Stimulated activated naive CD8-positive, alpha-beta T cell treated with anti-CD3 and anti-CD28 coated beads, Interleukin-15, amount 100 ng/mL, for 72 hours (primary cell): ENCODE data around the gene TWIST2.

ENCODE experiments used
- ATAC-seq: fragments of 150-1000 bp; cut with Tn5 transposase; 2 replicates; pipeline ENCODE4 v1.10.0; 2021; ENCODE audit warnings: mild to moderate bottlenecking, moderate library complexity
- DNase-seq, 2 donors: peaks; one replicate each; pipeline ENCODE4 v3.0.0; 2021 to 2022
- H3K27ac Mint-ChIP-seq, 2 donors: one replicate each; pipeline ENCODE4 v1.8.0; 2022; ENCODE audit warnings: mild to moderate bottlenecking in 2 of 2, mixed read lengths in 2 of 2, moderate library complexity in 2 of 2
- H3K27me3 Mint-ChIP-seq: one replicate; pipeline ENCODE4 v1.8.0; 2022; ENCODE audit warnings: mixed read lengths
- H3K4me1 Mint-ChIP-seq: one replicate; pipeline ENCODE4 v1.8.0; 2022; ENCODE audit warnings: mild to moderate bottlenecking, mixed read lengths
- H3K4me3 Mint-ChIP-seq, 2 donors: one replicate each; pipeline ENCODE4 v1.8.0; 2022; ENCODE audit warnings: mild to moderate bottlenecking in 2 of 2, mixed read lengths in 2 of 2, moderate library complexity in 1 of 2
- H3K9me3 Mint-ChIP-seq, 2 donors: one replicate each; pipeline ENCODE4 v1.8.0; 2022; ENCODE audit warnings: mixed read lengths in 2 of 2

The TWIST2 gene

GRCh38 chr2:238847841-238848690 lies at the start of gene TWIST2:
TSS of gene TWIST2 (plus strand) at chr2:238848085. CDS start at chr2:238848216, 131 bp downstream.
- no peaks in the 10 kb centered on the region for H3K4me1 Mint-ChIP-seq
- H3K9me3 Mint-ChIP-seq: no peaks in the 10 kb centered on the region
- no peak for ATAC-seq
- peaks cover 76% of the 10 kb centered on the region for H3K27me3 Mint-ChIP-seq
- H3K4me3 Mint-ChIP-seq: peak within 1 kb of the TSS in 1 of 2 donors; percentile 35
- H3K27ac Mint-ChIP-seq: no peak within 1 kb of the TSS
- no peak for DNase-seq

DNA sequence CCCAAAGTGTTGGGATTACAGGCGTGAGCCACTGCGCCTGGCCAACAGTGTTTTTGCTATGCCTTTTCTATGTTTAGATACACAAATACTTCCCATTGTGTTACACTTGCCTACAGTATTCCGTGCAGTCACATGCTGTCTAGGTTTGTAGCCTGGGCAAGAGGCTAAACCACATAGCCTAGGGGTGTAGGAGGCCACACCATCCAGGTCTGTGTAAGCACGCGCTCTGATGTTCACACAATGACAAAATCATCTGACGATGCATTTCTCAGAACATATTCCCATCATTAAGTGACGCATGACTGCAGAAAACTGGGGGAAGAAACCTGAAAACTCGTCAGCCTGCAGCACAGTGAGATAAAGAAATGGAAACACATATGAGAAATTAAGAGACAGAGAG lies 46.1 kb upstream of the TWIST2 start:
- DNase-seq (no peak), ATAC-seq (no peak)
- H3K9me3 Mint-ChIP-seq: no peaks in the 10 kb centered on the region
- H3K27me3 Mint-ChIP-seq: peaks cover 38% of the 10 kb centered on the region
- no peak overlapping the region for H3K4me3 Mint-ChIP-seq
- no peak overlapping the region for H3K27ac Mint-ChIP-seq
- no peaks in the 10 kb centered on the region for H3K4me1 Mint-ChIP-seq

- no peak overlapping the region for H3K4me3 Mint-ChIP-seq
- peaks cover 27% of the 10 kb centered on the region for H3K27me3 Mint-ChIP-seq
- ATAC-seq (no peak), DNase-seq (no peak)
- no peaks in the 10 kb centered on the region for H3K4me1 Mint-ChIP-seq
- no peak overlapping the region for H3K27ac Mint-ChIP-seq
- H3K9me3 Mint-ChIP-seq: no peaks in the 10 kb centered on the region
Measured at GRCh38 chr2:238802957-238803356, 44.9 kb upstream of the TWIST2 start.

- Mint-ChIP-seq H3K4me1 (no peaks in the 10 kb centered on the region), H3K27me3 (peaks cover 33% of the 10 kb centered on the region), H3K9me3 (peaks cover 3 to 11% of the 10 kb centered on the region in 2 donors), H3K4me3 (no peak overlapping the region), H3K27ac (no peak overlapping the region)
- DNase-seq: no peak
- no peak for ATAC-seq
Measured at GRCh38 chr2:238803996-238804870, 43.7 kb upstream of the TWIST2 start.

GRCh38 chr2:238808761-238809160 lies 39.1 kb upstream of the TWIST2 start:
- no peak overlapping the region for H3K27ac Mint-ChIP-seq
- DNase-seq (no peak), ATAC-seq (no peak)
- peaks cover 5 to 14% of the 10 kb centered on the region in 2 donors for H3K9me3 Mint-ChIP-seq
- no peak overlapping the region for H3K4me3 Mint-ChIP-seq
- H3K4me1 Mint-ChIP-seq: no peaks in the 10 kb centered on the region
- H3K27me3 Mint-ChIP-seq: peaks cover 33% of the 10 kb centered on the region

GRCh38 chr2:238810321-238810720 lies 37.6 kb upstream of the TWIST2 start:
- Mint-ChIP-seq H3K4me3 (no peak overlapping the region), H3K9me3 (peaks cover 5 to 14% of the 10 kb centered on the region in 2 donors), H3K27ac (no peak overlapping the region), H3K27me3 (peaks cover 48% of the 10 kb centered on the region), H3K4me1 (no peaks in the 10 kb centered on the region)
- ATAC-seq (no peak), DNase-seq (no peak)

DNA sequence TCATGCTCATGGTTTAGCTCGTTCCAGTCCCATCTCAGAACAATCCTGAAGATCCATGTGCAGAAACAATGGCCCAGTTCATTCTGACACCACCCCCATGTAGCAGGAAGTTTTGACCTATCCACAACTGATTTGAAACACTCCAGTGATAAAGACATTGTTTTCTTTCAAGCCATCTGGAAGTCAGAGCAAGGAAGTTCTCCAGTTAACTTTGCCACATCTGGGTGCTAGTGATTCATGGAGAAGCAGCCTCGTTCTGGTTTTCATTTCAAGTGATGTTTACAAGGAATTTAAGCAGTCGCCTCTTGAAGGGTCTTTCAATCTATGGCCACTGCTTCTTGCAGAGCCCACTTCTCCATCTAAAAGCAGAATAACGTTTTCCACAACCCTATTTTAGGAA lies 36.6 kb upstream of the TWIST2 start:
- Mint-ChIP-seq H3K4me1 (no peaks in the 10 kb centered on the region), H3K9me3 (peaks cover 5 to 14% of the 10 kb centered on the region in 2 donors), H3K27ac (no peak overlapping the region), H3K4me3 (no peak overlapping the region), H3K27me3 (peaks cover 48% of the 10 kb centered on the region)
- DNase-seq: no peak
- ATAC-seq: no peak

DNA sequence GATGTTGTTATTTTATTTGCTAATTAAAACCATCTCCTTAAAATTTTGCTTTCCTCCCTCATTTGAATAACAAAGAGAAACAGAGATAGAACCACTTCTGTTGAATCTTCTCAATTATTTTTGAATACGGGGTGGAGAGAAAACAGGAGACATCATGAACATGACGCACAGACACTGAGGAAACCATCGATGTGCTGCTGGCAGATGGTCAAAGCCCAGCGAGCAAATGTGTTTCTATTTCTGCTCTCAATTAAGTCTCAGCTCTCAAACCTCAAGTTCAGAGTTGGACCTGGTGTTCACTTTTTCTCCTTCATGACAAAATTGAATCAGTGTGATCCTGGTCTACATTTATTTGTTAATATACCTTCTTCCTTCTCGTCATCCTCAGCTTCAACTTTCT lies 36.1 kb upstream of the TWIST2 start:
- H3K27me3 Mint-ChIP-seq: peaks cover 53% of the 10 kb centered on the region
- peak overlapping the region in 1 of 2 donors; percentile 71 for H3K27ac Mint-ChIP-seq
- DNase-seq (no peak), ATAC-seq (no peak)
- H3K9me3 Mint-ChIP-seq: peaks cover 5 to 14% of the 10 kb centered on the region in 2 donors
- no peak overlapping the region for H3K4me3 Mint-ChIP-seq
- no peaks in the 10 kb centered on the region for H3K4me1 Mint-ChIP-seq

DNA sequence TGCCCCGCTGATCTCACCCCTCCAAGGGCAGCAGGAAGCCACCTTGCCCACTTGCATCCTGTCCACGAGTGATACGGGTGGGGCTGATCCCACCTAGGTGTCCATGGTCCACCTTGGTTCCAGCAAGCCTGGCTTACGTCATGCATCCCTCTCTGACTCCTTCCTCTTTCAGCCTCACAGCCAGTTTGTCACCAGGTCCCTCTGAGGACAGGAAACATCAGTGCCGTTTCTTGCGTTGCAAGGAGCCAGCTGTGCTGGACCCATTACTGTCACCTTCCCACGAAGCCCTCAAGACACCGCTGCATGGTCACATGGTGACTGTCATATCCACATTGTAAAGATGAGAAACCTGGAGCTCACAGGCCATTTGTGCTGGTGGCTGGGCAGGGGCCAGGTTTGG lies 34.8 kb upstream of the TWIST2 start:
- peaks cover 66% of the 10 kb centered on the region for H3K27me3 Mint-ChIP-seq
- peaks cover 5 to 14% of the 10 kb centered on the region in 2 donors for H3K9me3 Mint-ChIP-seq
- H3K4me3 Mint-ChIP-seq: no peak overlapping the region
- DNase-seq (no peak), ATAC-seq (no peak)
- no peak overlapping the region for H3K27ac Mint-ChIP-seq
- H3K4me1 Mint-ChIP-seq: no peaks in the 10 kb centered on the region

DNA sequence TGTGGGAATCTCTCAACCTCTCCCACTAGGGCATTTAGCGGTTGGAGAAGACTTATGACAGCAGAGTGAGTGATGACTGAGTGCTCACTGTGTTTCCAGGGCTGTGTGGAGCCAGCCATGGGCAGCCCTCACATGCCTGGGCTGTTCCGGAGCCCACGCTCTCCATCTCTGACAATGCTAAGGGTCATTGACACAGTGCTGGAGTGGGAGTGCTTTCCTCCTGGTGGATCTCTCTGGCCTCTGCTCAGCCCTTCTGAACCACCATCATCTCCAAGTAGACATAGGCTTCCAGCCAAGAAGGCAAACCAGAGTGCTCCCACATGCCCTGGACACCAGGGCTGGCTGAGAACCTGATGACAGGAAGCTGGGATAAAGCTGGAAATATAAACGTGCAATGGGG lies 33.1 kb upstream of the TWIST2 start:
- no peak overlapping the region for H3K4me3 Mint-ChIP-seq
- H3K27ac Mint-ChIP-seq: no peak overlapping the region
- no peaks in the 10 kb centered on the region for H3K9me3 Mint-ChIP-seq
- H3K27me3 Mint-ChIP-seq: peaks cover 75% of the 10 kb centered on the region
- H3K4me1 Mint-ChIP-seq: no peaks in the 10 kb centered on the region
- ATAC-seq: no peak
- no peak for DNase-seq

DNA sequence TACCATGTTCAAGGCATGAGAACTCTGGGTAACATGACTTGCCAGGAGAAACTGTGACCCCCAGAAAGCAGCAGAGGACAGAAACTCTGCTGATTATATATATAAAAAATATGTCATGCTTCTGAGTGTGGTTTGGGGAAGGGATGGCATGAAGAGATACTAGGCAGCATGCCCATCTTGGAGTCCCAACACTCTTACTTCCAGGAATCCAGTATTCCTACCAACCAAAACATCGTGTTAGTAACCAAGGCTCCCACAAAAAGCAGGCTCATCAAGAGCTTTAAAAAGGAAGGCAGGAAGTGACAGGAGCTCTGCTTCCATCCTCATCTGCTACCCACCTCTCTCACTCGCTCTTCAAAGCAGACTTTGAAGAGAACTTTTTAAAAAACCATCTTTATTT lies 31.6 kb upstream of the TWIST2 start:
- Mint-ChIP-seq H3K4me1 (no peaks in the 10 kb centered on the region), H3K27me3 (peaks cover 77% of the 10 kb centered on the region), H3K27ac (no peak overlapping the region), H3K4me3 (no peak overlapping the region), H3K9me3 (peaks cover 0 to 7% of the 10 kb centered on the region in 2 donors)
- no peak for DNase-seq
- no peak for ATAC-seq

- Mint-ChIP-seq H3K27ac (no peak overlapping the region), H3K4me1 (no peaks in the 10 kb centered on the region), H3K27me3 (peaks cover 87% of the 10 kb centered on the region), H3K4me3 (no peak overlapping the region), H3K9me3 (peaks cover 0 to 11% of the 10 kb centered on the region in 2 donors)
- ATAC-seq (no peak), DNase-seq (no peak)
Measured at GRCh38 chr2:238817382-238817781, 30.5 kb upstream of the TWIST2 start.

GRCh38 chr2:238817891-238818290 lies 30.0 kb upstream of the TWIST2 start:
- H3K4me3 Mint-ChIP-seq: no peak overlapping the region
- H3K4me1 Mint-ChIP-seq: no peaks in the 10 kb centered on the region
- DNase-seq: no peak
- no peak for ATAC-seq
- no peak overlapping the region for H3K27ac Mint-ChIP-seq
- peaks cover 0 to 16% of the 10 kb centered on the region in 2 donors for H3K9me3 Mint-ChIP-seq
- H3K27me3 Mint-ChIP-seq: peaks cover 88% of the 10 kb centered on the region

DNA sequence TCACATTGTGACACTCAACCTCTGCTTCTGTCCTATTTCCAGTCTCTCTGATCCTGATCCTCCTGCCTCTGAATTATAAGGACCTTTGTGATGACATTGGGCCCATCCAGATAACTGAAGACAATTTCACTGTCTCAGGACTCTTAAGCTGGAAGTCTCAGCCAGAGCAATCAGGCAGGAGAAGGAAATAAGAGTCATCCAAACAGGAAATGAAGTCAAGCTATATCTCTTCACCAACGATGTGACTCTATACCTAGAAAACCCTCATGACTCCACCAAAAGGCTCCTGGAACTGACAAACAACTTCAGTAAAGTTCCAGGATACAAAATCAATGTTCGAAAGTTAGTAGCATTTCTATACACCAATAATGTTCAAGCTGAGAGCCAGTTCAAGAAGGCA lies 29.3 kb upstream of the TWIST2 start:
- Mint-ChIP-seq H3K4me1 (no peaks in the 10 kb centered on the region), H3K27me3 (peaks cover 88% of the 10 kb centered on the region), H3K27ac (no peak overlapping the region), H3K9me3 (peaks cover 0 to 16% of the 10 kb centered on the region in 2 donors), H3K4me3 (no peak overlapping the region)
- ATAC-seq (no peak), DNase-seq (no peak)

DNA sequence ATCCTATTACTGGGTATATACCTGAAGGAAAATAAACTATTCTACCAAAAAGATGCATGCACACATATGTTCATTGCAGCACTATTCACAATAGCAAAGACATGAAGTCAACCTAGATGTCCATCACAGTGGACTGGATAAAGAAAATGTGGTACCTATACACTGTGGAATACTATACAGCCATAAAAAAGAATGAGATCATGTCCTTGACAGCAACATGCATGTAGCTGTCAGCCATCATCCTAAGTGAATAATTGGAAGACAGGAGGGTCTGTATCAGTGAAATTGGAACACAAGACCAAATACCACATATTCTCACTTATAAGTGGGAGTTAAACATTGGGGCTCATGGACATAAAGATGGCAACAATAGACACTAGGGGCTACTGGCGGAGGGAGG lies 27.7 kb upstream of the TWIST2 start:
- Mint-ChIP-seq H3K27me3 (peaks cover 85% of the 10 kb centered on the region), H3K4me3 (no peak overlapping the region), H3K27ac (no peak overlapping the region), H3K9me3 (peaks cover 5 to 27% of the 10 kb centered on the region in 2 donors), H3K4me1 (no peaks in the 10 kb centered on the region)
- ATAC-seq (no peak), DNase-seq (no peak)

GRCh38 chr2:238820916-238821315 lies 27.0 kb upstream of the TWIST2 start:
- H3K27me3 Mint-ChIP-seq: peaks cover 91% of the 10 kb centered on the region
- no peaks in the 10 kb centered on the region for H3K4me1 Mint-ChIP-seq
- H3K4me3 Mint-ChIP-seq: no peak overlapping the region
- H3K27ac Mint-ChIP-seq: no peak overlapping the region
- DNase-seq (no peak), ATAC-seq (no peak)
- peaks cover 10 to 34% of the 10 kb centered on the region in 2 donors for H3K9me3 Mint-ChIP-seq
